Nephron progenitor cell (in vitro differentiated cells): ENCODE results near the gene NF1.
A peak's percentile ranks its signal among the peaks of the same experiment; 100 is the strongest.

Source experiments
- DNase-seq: peaks from one replicate; pipeline ENCODE4 v3.0.0; 2021
- H3K27ac Mint-ChIP-seq: 2 replicates; pipeline ENCODE4 v1.8.0; 2021; ENCODE audit warnings: mild to moderate bottlenecking, moderate library complexity, mixed read lengths
- H3K27me3 Mint-ChIP-seq: 2 replicates; pipeline ENCODE4 v1.8.0; 2021; ENCODE audit warnings: mild to moderate bottlenecking, low read depth, mixed read lengths; ENCODE audit not compliant: poor library complexity
- H3K36me3 Mint-ChIP-seq: 2 replicates; pipeline ENCODE4 v1.8.0; 2021; ENCODE audit warnings: low read depth, mixed read lengths
- H3K4me1 Mint-ChIP-seq: 2 replicates; pipeline ENCODE4 v1.8.0; 2021; ENCODE audit warnings: mixed read lengths
- H3K4me3 Mint-ChIP-seq: 2 replicates; pipeline ENCODE4 v1.8.0; 2021; ENCODE audit warnings: mild to moderate bottlenecking, moderate library complexity, mixed read lengths
- H3K9me3 Mint-ChIP-seq: 2 replicates; pipeline ENCODE4 v1.8.0; 2021; ENCODE audit warnings: mild to moderate bottlenecking, moderate library complexity, mixed read lengths
- TF ChIP-seq, protein P1 (sequence below): fragments of 200-600 bp; sonication (generic); IDR thresholded peaks from 2 replicates; pipeline ENCODE4 v1.5.0; 2021; ENCODE audit warnings: antibody characterized with exemption

Gene NF1

DNA sequence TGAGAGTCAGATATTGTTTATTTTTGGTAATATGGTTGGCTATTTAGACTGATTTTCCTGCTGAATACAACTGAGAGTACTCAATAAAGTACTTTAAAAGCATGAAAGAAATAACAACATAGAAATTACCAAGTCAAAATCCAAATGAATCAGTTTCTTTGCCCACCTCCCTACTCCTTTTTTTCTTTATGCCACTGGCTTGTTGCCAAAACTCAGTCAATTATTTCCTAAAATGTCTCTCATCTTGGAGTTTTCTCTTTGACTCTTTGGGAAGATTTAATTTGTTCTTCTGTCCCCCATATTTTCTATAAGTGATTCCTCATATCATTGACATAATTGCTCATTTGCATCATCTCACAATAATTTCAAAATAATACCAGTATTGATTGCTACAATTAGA is 204.8 kb downstream of the NF1 start:
- Mint-ChIP-seq H3K36me3 (peaks cover 22% of the 10 kb centered on the region), H3K4me3 (no peak overlapping the region), H3K27ac (no peak overlapping the region), H3K9me3 (peaks cover 11% of the 10 kb centered on the region), H3K27me3 (no peaks in the 10 kb centered on the region), H3K4me1 (peaks cover 14% of the 10 kb centered on the region)
- no peak for DNase-seq
- TF ChIP-seq, protein P1, sequence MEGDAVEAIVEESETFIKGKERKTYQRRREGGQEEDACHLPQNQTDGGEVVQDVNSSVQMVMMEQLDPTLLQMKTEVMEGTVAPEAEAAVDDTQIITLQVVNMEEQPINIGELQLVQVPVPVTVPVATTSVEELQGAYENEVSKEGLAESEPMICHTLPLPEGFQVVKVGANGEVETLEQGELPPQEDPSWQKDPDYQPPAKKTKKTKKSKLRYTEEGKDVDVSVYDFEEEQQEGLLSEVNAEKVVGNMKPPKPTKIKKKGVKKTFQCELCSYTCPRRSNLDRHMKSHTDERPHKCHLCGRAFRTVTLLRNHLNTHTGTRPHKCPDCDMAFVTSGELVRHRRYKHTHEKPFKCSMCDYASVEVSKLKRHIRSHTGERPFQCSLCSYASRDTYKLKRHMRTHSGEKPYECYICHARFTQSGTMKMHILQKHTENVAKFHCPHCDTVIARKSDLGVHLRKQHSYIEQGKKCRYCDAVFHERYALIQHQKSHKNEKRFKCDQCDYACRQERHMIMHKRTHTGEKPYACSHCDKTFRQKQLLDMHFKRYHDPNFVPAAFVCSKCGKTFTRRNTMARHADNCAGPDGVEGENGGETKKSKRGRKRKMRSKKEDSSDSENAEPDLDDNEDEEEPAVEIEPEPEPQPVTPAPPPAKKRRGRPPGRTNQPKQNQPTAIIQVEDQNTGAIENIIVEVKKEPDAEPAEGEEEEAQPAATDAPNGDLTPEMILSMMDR, result no peak

DNA sequence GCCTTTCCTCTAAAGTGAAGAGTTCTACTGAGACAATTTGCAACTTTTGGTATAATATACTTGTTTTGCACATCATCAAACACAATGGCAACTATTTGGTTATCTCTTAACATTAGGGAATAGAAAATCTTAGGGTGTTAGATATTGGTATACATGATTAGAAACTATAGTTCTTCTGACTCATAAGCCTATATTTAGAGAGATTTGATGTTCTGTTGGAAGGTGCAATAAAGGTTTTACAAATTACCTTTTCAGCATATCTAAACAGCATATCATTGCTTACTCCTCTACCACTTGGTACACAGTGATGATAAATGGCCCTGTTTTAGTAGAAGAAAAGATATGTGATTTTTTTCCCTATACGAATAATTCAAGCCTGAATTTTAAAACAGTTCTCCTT is 212.9 kb downstream of the NF1 start:
- H3K36me3 Mint-ChIP-seq, result peaks cover 41% of the 10 kb centered on the region
- no peak overlapping the region for H3K4me3 Mint-ChIP-seq

DNA sequence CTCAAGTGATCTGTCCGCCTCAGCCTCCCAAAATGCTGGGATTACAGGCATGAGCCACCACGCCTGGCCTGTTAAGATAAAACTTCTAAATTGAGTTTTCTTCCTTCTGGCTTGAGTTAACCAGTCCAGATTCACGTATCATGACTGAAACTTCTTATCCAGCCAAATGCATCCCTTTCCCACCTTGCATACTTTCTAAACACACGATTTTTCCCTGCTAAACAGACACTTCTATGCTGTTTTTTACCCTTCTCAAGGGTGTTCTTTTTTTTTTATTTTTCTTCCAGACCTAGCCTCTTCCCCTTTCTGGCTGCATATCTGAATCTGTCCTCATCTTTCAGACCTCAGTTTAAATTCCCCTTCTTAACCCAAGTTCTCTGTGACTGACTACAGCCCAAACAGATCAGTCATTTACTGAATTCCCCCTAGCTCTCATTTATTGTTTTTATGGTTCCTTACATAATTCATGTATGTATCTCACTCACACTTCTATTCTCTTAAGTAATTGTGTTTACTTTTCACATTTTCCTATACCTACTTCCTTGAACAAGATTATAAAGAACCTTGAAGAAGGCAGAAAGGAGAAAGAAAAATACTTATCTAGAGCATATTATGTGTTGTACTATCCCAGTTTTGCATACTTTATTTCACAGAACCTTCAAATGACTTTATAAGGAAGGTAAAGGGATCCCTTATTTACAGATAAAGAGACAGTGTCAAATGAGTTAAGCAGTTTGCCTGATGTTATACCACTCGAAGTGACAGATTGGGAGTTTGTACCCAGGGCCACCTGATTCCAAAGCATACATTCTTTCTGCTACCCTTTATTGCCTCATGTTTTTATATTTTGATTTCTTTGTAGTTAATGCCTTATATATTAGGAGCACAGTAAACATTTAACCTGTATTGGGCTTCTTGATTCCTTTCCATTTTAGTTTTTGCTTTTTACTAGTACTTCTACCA is 213.9 kb downstream of the NF1 start:
- Mint-ChIP-seq H3K27ac (peak overlapping the region; percentile 60), H3K4me1 (peaks cover 13% of the 10 kb centered on the region), H3K4me3 (no peak overlapping the region), H3K36me3 (peaks cover 37% of the 10 kb centered on the region), H3K9me3 (peaks cover 4% of the 10 kb centered on the region), H3K27me3 (no peaks in the 10 kb centered on the region)
- DNase-seq, result no peak
- TF ChIP-seq, protein P1, result no peak

More for the DNA sequence above, 212.9 kb downstream of the NF1 start:
- no peak overlapping the region for H3K27ac Mint-ChIP-seq
- no peak for DNase-seq
- TF ChIP-seq, protein P1, result no peak
- H3K27me3 Mint-ChIP-seq, result no peaks in the 10 kb centered on the region
- peaks cover 13% of the 10 kb centered on the region for H3K4me1 Mint-ChIP-seq
- H3K9me3 Mint-ChIP-seq, result peaks cover 9% of the 10 kb centered on the region

DNA sequence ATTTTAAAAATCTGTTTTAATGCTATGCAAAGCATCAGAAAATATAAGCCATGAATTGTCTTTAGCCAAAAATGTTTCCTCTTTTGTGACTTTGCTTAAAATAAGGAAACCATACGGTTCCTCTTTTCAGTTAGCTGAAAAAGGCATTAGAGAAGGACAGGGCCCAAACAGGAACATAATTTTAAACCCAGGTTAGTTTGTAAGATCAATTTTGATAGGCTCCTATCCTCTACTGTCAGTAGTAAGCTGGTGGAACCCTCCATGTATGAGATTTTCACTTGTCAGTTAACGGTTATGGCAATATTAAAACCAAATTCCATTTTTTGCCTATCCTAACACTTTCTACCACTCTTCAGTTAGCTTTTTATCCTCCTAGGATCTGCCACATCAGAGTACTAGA is 214.8 kb downstream of the NF1 start:
- Mint-ChIP-seq H3K36me3 (peaks cover 34% of the 10 kb centered on the region), H3K4me1 (peaks cover 13% of the 10 kb centered on the region), H3K27me3 (no peaks in the 10 kb centered on the region), H3K9me3 (no peaks in the 10 kb centered on the region), H3K4me3 (no peak overlapping the region), H3K27ac (no peak overlapping the region)
- TF ChIP-seq, protein P1, result no peak
- no peak for DNase-seq

DNA sequence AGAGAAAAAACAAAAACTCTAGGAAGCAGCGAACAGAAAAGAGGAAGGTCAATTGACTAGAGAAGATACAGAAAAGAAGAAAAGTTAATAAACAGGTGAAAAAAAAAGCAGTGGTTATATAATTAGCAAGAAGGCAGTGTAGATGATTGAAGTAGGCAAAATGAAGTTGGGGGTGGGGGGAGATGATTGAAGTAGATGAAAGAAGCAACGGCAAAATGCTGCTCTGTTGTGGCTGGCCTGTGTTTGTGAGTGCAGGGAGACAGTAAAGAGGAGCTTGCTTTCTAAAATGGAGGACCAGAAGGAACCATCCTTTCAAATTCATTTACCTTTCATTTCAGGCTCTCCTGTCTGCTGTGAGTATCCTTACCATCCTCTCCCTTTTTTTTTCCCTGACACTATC is 215.5 kb downstream of the NF1 start:
- TF ChIP-seq, protein P1, result no peak
- H3K36me3 Mint-ChIP-seq, result peaks cover 30% of the 10 kb centered on the region
- H3K4me3 Mint-ChIP-seq, result no peak overlapping the region
- H3K9me3 Mint-ChIP-seq, result no peaks in the 10 kb centered on the region
- no peaks in the 10 kb centered on the region for H3K27me3 Mint-ChIP-seq
- H3K27ac Mint-ChIP-seq, result peak overlapping the region; percentile 7
- peaks cover 13% of the 10 kb centered on the region for H3K4me1 Mint-ChIP-seq
- no peak for DNase-seq

DNA sequence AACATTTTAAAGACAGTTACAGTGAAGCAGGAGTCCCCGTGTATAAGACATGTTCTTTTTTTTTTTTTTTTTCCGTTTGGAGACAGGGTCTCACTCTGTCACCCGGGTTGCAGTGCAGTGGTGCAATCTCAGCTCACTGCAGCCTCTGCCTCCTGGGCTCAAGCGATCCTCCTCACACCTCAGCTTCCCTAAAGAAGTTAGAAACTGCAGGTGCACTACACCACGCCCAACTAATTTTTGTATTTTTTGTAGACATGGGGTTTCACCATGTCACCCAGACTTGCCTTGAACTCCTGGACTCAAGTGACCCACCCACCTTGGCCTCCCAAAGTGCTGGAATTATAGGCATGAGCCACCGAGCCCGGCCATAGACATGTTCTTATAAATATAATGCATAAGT is 216.1 kb downstream of the NF1 start:
- Mint-ChIP-seq H3K4me1 (peaks cover 13% of the 10 kb centered on the region), H3K27ac (no peak overlapping the region), H3K4me3 (no peak overlapping the region), H3K9me3 (no peaks in the 10 kb centered on the region), H3K36me3 (peaks cover 24% of the 10 kb centered on the region), H3K27me3 (no peaks in the 10 kb centered on the region)
- DNase-seq, result no peak
- TF ChIP-seq, protein P1, result no peak
